ENCODE results near the gene MGAT3.
"Not testable (repeated sequence)": the region's sequence is repeated elsewhere in the genome, so short reads cannot be mapped to it uniquely, and the experiment has no call there.

Gene MGAT3

DNA sequence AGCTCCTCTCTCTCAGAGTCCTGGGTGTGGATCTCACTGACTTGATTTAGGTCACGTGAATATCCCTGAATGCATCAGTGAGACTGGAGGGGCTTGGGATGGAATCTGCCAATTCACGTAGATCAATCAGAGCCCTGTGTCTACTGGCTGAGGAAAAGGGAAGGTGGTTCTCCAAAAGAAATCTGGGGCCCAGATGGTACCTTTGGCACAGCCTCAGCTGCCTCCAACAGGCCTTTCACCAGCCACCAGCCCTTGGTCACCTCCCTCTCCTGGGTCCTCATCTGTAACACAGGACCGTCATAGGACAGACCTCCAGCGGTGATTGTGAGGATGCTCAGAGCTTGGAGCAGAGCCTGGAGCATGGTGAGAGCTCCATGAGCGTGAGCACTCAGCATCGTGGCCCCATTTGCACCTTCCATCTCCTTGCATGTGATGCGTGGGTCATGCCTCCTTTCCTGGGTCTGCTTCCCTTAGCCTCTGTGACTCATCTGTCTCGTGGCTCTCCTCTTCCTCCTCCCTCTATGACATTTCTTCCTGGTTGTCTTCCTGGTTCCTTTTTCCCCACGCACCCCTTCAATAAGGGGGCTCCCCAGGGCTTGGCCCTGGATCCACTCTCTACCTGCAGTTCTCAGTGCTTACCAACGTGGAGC, 37.8 kb downstream of the MGAT3 start:
- DNase-seq = no peak

DNA sequence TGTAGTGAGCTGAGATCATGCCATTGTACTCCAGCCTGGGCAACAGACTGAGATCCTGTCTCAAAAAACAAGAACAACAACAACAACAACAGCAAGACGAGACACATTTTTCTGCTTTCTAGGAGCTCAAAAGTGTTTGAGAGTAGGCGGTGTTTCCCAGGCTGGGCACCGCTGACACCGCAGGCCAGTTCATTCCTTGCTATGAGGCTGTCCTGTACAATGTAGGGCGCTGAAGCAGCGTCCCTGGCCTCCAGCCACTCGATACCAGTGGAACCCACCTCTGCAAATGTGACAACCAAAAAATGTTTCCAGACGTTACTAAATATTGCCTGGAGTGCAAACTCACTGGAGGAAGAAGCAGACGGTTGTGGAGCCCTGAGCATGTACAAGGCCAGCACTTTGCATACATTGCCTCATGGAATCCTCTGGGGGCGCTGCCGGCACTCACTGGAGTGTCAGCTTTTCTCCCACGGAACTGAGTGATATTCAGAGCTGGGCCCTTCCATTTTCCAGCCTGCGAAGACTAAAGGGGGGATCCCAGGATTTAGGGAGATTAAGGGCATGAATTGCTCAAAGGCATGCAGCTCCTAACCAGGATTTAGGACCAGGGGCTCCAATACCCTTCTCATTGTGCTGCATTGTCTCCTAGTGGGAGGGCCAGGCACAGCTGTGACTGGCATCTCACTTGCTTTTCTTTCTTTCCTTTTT, 39.5 kb downstream of the MGAT3 start:
- DNase-seq = no peak

GRCh38 chr22:39497429-39497828, 40.6 kb downstream of the MGAT3 start:
- no peak for DNase-seq

GRCh38 chr22:39498368-39498767, 41.6 kb downstream of the MGAT3 start:
- DNase-seq = no peak

DNA sequence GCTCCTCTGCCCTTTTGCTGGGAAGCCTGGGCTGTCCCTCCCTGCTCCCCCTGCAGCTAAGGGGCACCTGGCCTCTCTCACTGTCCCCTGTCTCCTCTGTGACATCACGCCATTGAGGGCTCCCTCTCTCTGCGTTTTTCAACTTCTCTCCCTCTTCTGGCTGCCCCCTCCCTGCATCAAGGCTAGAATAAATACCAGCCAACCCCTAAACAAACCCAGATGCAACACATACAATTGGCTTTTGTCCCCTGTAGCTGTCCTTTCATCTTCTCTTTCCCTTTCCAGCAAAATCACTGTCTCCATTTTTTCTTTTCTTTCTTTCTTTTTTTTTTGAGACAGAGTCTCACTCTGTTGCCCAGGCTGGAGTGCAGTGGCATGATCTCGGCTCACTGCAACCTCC, 42.0 kb downstream of the MGAT3 start:
- no peak for DNase-seq

DNA sequence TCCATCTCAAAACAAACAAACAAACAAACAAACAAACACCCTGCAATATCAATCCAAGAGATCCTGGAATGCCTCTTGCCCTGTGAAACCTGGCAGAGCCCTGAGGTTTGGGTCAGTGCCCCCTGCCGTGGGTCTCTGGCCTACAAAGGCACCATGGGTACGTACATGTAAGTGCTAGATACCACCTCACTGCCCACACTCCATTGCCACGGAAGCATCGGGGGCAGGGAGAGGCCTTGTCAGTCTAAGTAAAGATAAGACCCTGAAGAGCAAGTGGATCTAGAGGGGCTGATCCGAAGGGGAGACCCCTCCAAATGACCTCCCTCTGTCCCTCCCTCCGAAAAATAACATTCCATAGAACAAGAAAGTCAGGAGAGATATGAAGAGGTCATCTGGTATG, 43.3 kb downstream of the MGAT3 start:
- DNase-seq = no peak

- DNase-seq = no peak
These were observed 44.9 kb downstream of the MGAT3 start for GRCh38 chr22:39501644-39502108.

GRCh38 chr22:39502109-39502788, 45.4 kb downstream of the MGAT3 start, which contains the start of gene MIEF1:
TSS of gene MIEF1 (plus strand) at chr22:39502290. CDS start at chr22:39511295, 9,005 bp downstream.
- peak; percentile 34 for DNase-seq

DNA sequence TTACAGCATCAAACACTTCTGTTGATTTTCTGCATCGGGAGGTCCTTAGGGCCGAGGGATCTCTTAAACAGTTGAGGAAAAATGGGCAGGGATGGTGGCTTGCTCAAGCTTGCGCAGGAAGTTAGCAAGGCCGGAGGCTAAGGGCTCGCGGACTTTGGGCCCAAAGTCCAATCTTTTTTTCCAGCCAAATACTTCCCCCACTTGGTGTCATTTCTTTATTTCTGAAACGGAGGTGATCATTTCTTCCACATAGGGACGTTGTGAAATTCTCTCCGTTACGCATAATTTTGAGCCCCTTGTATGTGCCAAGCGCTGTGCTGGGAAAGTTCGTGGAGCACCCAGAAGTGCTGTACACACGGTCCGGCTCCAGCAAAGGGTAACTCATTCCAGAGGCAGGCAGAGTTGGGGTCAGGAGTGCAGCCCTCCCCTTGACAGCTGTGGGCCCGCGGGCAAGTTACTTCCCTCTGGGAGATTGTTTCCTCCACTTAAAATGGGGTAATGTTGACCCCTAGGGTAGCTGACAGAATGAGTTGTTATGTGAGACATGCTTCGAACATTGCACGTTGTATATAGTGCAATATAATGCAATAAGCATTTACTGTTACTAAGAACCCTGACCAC, 46.1 kb downstream of the MGAT3 start:
- no peak for DNase-seq

GRCh38 chr22:39503630-39504029, 46.8 kb downstream of the MGAT3 start:
- no peak for DNase-seq

- no peak for DNase-seq
These were observed 47.3 kb downstream of the MGAT3 start for GRCh38 chr22:39504071-39504470.

DNA sequence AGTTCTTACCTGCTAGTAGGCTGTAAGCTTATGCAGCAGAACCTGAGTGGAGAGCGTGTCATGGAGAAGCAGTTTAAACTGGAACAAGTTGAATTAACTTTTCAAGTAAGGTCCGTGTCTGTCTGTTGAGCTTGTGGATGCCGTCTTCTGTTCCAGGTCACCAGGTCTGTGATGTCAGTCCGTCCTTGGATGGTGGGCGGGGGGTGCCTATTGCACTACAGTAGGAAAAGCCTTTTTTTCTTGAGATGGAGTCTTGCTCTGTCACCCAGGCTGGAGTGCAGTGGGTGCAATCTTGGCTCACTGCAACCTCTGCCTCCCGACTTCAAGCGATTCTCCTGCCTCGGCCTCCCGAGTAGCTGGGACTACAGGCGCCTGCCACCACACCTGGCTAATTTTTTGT, 50.2 kb downstream of the MGAT3 start:
- not testable (repeated sequence) for DNase-seq

DNA sequence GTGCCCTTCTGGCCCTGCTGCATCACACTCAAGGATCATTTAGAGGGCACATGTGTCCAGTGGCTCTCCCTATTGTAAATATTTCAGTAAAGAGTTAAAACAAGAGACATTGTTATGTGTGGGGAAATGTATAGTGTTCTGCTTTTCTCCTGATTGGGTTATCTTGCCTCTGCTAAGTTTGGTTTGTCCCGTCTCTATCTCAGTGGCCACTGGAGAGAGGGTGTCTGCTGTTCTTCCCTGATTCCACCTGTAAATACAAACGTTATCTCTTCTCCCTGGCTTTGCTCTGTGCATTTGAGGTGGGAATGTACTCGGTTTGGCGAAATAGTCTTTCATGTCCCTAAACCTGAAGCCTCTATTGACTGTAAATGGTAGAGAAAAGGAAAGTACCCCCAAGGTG, 51.6 kb downstream of the MGAT3 start:
- DNase-seq = no peak

DNA sequence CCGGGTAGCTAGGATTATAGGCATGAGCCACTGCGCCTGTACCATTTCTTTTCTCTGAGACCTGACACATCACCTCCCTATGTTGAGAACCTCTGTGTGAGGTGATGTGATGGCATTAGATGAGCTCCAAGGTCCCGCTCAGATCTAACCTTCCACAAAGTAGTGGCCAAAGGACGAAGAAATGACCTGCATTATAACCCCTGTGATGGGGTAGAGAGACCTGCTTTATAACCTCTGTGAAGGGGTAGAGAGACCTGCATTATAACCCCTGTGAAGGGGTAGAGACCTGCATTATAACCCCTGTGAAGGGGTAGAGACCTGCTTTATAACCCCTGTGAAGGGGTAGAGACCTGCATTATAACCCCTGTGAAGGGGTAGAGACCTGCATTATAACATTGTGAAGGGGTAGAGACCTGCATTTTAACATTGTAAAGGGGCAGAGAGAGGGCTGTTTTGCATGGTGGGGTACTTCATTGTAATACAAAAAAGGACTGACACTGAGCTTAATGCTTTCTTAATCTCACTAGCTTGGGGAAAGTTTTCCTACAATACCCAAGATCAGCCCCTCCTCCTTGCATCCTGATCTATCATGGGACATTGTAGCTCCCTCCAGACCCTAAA, 53.8 kb downstream of the MGAT3 start:
- no peak for DNase-seq

DNA sequence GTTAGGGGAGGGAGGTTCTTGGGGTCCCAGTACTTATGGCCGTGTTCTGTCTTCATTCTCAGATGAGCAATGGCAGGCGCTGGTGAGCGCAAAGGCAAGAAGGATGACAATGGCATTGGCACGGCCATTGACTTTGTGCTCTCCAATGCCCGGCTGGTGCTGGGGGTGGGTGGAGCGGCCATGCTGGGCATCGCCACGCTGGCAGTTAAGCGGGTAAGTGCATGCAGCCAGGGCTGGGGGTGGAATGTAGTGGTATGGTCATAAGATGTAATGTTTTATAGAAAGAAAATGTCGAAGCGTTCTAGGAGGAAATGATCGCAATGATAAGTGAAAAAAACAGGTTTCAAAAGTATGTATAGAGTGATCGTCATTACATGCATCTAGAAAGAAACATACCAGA, 54.4 kb downstream of the MGAT3 start:
- no peak for DNase-seq

- no peak for DNase-seq
These were observed 55.2 kb downstream of the MGAT3 start for GRCh38 chr22:39512026-39512425.

- DNase-seq = no peak
These were observed 57.0 kb downstream of the MGAT3 start for GRCh38 chr22:39513791-39514190.

DNA sequence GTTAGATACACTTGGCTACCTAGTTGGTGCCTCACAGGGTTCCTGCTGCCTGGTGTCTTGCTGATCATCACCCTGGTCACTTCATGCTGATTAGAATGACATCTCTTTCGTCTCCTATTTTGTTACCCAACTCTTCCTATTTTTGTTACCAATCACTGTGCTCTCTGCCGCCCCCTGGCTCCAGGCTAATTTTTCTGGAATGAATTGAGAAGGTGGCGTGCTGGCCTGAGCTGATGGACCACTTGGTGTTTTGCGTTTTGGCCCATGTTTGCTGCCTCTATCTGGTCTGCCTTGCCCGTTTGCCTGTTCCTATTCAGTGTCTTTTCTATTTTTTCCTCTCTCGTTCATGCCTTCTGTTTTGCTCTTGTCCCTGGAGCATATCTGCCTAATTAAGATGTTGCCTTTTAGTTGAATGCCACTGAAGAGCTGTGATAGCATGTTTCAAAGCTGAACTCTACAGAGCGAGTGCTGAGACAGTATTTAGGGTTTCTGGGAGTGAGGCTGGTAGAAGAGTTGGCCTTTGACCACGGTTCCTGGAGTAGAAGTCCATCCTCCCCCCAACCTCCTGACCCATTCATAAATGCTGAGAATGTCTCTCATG, 57.7 kb downstream of the MGAT3 start:
- no peak for DNase-seq

GRCh38 chr22:39515266-39516050, 58.6 kb downstream of the MGAT3 start:
- DNase-seq = no peak

- no peak for DNase-seq
These were observed 60.7 kb downstream of the MGAT3 start for GRCh38 chr22:39517470-39517869.

GRCh38 chr22:39518144-39518786, 61.5 kb downstream of the MGAT3 start:
- no peak for DNase-seq
